IPS DF 4.7 (cell line): ENCODE data around the gene METTL21A.

Source experiments
- DNase-seq: peaks from one replicate; pipeline ENCODE4 v3.0.0-alpha.2; 2013; ENCODE audit warnings: low spot score; ENCODE audit errors: extremely low read depth

METTL21A gene

DNA sequence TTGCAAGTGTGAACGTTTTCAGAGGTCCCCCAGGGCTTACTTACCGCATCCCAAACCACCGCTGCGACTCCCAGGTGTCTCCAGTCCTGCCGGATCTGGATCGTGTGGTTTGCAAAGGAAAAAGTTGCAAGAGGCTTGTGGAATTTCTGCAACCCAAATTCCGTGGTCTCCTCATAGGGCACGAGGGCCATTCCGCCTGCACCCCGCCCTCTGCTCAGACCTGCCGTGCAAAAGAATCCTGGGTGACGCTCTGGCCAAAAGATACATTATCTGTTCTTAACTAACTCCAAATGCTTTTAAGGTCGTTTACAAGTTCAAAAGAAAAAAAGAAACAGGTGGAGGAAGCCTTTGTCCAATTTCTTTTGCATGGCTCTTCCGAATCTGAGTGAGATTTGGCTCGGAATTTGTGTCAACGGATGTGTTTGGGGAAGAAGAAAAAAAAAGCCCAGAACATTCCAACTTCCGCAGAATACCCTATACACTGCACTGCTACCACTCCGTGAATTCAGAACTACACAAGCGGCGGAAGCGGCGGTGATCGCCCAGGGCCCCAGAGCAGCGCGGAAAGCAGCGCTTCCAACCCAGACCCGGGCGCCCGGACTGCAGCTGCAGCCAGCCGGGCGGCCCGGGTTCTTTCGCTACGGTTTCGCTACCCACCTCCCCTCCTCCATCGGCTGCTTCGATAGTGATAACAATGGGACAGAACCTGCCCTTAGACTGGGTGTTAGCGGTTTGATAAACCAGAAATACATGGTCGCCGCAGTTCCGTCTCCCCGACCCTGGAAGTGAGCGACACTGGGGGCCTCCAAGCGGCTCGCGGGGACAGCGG is 795 bp downstream of the METTL21A start:
- DNase-seq, result no peak

DNA sequence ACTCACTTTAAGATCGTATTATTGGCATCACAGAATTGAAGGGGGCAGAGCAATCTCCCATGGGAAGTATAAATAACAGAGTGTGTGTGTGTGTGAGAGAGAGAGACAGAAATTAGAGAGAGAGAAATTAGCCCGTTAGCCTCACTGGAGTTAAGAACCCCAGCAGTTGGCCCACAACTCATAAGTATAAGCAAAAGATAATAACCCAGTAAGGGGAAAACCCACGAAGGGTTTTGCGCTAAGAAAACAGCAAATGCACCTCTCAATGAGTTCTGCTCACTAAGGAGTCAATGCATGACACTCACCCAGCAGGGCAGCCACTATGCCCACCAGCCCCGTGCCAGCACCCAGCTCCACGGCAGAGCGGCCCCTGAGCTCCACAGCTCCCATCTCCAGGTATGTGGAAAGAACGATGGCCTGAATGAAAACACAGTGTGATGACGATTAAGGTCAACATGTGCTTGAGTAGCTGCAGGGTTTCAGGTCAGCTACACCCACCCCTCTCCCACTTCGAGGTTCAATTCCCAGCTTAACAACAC is 3.6 kb downstream of the METTL21A start:
- DNase-seq, result no peak

DNA sequence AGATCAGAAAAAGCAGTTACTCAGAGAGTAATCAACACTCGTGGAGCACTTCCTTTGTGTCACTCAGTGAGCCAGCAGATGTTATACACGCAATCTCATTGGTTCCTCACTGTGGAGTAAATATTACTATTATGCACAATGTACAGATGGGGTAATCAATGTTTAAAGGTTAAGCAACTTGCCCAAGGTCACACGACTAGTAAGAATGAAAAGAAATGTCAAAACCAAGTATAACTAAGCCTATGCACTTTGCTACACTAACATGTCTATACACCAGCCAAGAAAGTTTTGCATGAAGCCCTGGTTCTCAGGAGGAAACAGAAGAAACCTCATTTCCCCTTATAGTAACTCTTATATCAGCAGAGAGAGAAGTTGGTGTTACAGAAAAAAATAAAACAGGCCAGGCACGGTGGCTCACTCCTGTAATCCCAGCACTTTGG is 5.4 kb downstream of the METTL21A start:
- no peak for DNase-seq

DNA sequence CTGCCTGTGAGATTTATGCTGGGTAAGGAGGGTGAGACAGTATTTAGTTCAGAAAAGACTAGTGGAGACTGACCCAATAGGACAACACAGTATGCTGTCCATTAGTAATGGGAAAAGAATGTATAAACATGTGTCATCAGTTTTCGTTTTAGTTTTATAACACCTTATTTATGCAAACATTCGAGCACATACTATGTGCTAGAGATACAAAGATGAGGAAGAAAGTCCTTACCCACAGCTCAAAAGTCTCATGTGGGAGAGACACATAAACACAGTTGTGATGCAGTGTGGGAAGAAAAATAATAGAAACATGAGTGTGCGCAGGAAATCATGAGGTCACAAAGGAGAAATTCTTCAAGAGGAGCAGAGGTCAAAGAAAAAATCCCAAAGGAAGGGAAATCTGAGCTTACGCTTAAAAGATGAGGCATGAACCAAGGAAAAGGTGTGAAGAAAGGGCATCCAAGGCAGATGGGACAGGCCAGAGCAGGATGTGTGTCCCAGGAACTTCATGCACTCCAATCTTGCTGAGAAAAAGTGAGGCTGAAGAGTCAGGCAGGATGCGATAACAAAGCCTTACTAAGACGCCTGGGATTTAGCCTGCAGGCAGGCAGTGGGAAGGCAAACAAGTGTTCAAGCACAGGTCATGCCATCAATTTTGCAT is 8.1 kb downstream of the METTL21A start:
- DNase-seq, result no peak

DNA sequence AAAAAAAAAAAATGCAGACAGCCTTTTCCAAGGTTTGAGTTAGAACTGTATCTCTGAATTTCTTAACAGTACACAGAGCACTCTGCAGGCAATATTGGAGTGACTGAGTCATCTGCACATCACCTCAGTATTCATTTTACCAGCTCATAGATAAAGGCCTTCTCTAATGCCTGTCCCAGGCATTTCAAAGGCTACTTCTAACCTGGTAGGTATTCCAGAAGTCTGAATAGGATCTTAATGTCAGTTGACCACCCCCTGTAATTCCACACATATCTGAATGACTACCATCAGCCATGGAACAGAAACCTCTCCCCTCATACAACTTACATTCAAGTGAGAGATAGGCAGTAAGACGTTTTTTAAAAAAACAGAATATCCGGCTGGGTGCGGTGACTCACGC is 9.0 kb downstream of the METTL21A start:
- DNase-seq, result no peak

DNA sequence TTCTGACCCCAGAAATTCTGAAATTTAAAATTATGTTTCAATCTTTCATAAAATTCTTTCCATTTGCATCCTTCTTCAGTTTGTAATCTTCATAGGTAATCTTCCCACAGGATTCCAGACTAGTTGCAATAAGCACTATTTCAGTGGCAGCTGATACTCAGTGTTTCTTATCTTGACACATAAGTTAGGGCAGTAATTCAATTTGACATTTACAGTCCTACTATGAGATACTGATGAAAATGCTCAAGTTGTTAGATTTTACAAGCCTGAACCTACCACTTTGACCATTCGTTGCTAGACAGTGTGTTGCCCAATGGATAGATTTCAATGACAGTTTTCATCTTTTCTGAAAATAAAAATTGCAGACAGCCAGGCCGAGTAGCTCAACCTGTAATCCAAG is 10.4 kb downstream of the METTL21A start:
- DNase-seq, result no peak

DNA sequence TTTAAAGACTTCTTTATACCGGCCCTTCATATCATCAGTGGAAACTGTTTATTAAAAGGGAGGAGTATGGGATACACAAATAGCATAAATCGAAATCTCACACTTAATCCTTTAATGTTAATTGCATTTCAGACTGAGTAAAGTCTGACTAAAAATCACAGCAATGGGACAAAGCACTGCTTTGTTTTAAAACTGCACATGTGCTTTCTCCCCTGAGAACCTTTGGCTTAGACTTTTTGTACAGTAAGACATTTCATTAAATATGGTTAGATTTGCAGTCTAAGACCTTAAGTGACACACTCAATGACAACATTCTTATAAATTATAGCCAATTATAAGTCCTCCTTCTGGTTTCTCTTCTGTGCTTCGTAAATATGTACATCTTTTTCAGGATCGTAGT is 12.5 kb downstream of the METTL21A start:
- DNase-seq, result no peak

DNA sequence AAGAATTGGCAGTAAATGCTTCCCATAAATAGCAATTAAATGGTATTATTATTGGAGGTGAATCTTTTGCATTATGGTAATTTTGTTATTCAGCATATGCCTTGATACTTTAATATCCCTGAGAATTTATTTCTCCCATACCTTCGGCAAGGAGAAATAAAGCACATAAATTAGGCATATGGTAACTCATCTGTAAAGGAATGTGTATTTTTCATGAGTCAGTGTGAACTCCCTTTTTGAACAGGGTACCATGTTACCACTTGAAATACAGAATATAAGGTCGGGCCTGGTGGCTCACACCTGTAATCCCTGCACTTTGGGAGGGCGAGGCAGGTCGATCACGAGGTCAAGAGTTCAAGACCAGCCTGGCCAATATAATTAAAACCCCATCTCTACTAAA is 18.4 kb downstream of the METTL21A start:
- DNase-seq, result no peak

DNA sequence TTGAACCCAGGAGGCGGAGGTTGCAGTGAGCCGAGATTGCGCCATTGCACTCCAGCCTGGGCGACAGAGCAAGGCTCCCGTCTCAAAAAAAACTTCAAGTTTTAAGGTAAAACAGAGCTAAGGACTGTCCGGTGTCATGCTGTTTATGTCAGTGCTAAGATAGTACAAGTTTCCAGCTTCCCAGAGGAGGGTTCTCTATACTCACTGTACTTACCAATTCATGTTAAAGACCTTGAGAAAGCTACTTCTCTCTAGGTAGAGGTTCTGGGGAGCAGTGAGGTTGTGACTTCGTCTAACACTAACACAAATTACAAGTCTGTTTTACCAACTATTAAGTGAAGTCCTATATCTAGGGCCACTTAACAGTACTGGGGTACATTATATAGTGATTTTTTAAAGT is 18.8 kb downstream of the METTL21A start:
- DNase-seq, result no peak

DNA sequence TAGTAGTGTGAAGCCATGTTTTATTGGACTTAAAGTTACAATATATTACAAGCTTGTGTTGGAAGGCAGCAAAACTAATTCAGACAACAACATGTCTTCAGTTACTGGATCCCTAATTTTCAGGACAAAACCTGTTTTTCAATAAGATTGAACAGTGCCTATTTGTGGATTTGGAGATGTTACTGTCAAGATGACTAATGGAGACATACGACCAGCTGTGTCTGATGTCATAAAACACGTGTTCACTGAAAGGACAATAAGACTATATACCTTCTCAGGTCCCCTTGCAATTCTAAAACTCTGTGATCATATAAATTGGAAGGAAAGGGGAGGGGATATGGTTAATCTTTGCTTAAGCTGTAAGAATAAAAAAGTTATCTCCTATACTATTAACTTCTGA is 21.7 kb downstream of the METTL21A start:
- DNase-seq, result no peak

DNA sequence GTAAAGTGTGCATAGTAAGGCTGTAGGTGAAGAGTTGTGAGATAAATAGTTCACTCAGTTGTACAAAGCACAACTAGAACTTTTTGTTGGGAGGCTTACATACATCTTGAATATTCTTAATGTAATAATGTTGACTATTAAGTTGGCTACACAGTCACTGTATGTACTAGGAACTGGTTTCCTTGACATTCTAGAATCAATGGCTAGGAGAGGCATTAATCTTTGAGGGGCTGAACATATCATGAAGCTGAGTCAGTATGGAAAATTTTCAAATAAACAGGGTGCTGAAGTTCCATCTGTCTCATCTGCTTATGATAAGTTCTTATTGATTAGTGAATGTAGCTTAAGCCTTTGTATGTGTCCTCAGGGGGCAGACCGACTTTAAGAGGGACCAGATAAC is 23.4 kb downstream of the METTL21A start:
- DNase-seq, result no peak

DNA sequence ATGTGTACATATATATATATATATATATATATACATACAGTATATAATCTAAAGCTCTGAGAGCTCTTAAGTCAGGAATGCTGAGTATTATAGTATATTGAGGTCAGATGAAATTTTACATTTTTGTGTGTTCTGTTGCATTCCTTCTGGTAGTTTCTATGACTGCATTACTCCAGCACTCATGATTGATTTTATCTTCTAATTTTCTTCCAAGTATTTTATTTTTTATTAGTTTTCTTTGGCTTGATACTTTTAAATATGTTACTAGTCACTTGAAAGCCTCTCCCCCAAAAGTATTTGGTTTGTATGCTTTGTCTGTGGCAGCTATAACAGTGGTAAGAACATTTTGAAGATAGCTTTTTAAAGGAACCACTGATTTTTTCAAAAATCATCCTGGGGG is 25.0 kb downstream of the METTL21A start:
- no peak for DNase-seq

DNA sequence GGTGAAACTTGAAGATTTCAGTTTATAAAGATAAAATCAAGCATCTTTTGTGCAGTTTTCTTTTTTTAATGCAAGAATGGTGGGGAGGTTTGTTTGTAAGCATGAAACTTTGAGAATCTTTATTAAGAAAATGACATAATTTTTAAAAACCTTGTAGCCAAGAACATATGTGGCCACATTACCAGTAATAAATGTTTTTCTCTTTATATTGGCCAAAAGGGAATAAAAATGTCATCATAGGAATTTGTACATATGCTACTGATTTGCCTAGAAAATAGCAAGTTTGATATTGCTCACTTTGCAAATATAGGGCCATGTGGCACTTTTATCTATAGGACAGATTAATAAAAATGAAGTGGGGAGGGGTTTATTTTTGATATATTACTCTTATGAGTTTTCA is 25.6 kb downstream of the METTL21A start:
- DNase-seq, result no peak

DNA sequence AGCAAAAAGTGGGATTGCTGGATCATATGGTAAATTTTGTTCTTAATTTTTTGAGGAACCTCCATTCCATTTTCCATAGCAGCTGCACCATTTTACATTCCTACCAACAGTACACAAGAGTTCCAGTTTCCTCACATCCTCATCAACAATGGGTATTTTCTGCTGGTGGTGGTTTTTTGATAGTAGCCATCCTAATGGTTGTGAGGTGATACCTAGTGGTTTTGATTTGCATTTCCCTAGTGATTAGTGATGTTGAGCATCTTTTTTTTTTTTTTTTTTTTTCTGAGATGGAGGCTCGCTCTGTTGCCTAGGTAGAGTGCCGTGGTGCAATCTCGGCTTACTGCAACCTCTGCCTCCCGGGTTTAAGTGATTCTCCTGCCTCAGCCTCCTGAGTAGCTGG is 30.5 kb downstream of the METTL21A start:
- no peak for DNase-seq

DNA sequence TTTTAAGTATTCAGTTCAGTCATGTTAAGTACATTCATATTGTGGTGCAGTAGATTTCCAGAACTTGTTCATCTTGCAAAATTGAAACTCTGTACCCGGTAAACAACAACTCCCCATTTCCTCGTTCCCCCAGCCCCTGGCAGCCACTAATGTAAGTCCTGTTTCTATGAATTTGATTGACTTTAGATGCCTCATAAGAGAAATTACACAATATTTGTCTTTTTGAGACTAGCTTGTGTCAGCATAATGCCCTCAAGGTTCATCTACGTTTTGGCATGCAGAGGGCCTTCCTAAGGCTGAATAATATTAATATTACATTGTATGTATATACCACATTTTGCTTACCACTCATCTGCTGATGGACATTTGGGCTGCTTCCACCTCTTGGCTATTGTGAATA is 30.9 kb downstream of the METTL21A start:
- DNase-seq, result no peak

DNA sequence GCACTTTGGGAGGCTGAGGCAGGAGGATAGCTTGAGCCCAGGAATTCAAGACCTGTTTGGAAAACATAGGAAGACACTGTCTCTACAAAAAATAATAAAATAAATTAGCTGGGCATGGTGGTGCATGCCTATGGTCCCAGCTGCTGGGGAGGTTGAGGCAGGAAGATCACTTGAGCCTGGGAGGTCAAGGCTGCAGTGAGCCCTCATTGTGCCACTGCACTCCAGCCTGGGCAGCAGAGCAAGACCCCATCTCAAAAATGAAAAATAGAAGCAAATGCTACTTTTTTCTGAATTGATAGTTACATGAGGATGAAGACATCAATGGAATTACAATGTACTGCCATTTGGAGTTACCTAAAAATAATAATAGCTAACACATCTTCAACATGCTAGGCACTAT is 31.9 kb downstream of the METTL21A start:
- no peak for DNase-seq

DNA sequence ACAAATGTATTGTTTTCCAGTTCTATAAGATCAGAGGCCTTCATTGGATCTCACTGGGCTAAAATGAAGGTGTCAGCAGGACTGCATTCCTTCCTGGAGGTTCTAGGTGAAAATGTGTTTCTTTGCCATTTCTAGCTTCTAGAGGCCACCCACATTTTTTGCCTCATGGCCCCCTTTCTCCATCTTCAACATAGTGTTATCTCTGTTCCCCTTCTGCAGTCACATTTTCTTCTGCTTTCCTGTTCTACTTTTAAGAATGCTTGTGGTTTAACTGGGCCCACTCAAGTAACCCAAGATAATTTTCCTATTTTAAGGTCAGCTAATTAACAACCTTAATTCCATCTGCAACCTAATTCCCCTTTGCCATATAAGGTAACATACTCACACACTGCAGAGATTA is 36.1 kb downstream of the METTL21A start:
- DNase-seq, result no peak

DNA sequence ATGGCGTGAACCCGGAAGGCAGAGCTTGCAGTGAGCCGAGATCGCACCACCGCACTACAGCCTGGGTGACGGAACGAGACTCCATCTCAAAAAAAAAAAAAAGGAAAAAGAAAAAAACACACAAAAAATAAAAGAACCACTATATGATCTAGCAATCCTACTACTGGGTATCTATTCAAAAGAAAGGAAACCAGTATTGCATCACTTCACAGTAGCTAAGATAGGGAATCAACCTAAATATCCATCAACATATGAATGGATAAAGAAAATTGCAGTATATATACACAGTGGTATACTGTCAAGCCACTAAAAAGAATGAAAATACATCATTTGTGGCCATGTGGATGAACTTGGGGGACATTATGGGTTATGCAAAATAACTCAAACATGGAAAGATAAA is 37.9 kb downstream of the METTL21A start:
- DNase-seq, result no peak

DNA sequence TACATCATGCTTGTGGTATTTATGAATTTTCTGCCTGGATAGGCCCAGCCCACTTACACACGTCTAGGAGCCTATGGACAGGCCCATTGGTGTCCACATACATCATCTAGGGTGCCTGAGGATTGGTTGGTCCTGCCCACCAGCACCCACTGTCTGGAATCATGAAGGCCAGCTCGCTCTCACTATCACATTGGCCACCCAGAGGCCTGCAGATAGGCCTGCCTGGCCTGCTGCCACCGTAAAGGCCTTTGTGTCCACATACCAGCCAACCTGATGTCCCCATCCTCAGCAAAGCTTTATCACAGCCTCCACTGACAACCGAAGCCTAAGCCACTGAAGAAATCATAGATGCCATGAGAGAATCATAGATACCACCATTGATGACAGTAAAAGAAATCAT is 40.2 kb downstream of the METTL21A start:
- no peak for DNase-seq

DNA sequence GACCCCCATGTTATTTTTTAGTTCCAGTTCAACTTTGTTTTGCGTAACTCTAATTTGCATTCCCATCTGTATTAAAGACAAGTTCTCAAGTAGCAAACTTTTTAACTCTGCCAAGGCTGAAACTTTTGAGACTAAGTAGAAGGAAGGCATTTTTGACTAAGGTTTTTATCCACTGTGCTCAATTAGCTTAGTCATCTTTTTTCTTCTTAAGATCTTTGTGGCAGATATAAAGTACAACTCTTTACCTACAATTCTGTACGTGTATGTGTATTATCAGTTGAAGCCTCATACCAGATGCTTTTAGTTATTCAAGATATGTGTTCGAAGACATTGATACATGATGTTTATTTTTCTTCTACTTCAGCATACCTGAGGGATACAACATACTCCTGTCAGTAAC is 53.8 kb downstream of the METTL21A start:
- no peak for DNase-seq

DNA sequence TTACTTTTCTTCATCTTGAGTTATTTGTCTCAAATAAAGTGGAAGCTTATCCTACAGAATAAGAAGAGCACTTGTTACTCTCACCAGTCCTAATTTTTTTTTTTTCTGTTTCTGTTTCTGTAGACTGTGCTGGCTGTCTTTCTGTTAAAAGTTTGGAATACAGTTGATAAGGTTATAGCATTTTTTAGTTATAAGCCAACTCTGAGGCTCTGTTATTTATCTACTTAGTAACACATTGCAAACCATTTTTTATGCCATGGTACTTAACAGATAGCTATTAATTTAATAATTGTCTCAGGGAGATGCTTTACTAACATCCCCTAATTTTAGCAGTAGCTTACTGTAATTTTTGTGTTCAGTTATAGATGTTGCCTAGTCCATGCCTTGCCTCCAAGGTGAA is 57.5 kb downstream of the METTL21A start:
- DNase-seq, result no peak

DNA sequence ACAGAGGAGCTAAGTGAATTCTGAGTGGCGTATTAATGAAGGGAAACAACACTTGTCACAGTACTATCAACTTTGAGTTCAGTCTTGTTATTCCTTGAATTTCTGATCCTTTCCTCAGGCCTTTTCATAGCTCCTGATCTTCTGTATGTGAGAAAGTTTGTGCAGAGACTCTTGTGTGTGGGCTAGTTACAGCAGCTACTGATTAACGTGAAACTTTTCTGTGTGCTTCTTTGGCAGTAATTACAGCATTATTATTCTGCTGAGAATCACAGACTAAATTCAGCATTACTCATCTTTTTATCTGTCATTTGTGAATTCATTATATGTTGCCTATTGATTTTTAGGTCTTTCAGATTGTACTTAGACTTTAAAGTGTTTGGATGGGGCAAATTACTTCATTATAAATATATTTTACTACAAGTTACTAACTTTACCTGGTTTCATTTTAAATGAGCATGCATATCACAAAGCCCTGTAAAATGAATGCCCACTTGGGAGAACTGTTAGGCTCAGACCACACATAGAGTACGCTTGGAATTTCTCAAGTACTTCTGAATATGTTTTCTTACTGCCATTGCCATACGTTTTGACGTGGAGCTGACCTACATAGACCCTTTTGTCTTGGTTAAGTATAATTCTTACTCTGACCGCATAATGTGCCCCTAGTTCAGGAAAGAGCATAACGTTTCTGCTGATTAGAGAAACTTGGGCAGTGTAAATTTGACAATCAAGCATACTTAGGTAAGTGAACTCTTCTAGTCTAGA is 59.3 kb downstream of the METTL21A start:
- no peak for DNase-seq
